GM12878 (cell line): Measurements from ENCODE around the gene RAPGEF4. TPM values are rescaled to one million over a fixed set of nuclear protein-coding genes. Genes with fewer than 3 reads are reported as not detected.

Source experiments
- ATAC-seq: fragments of 200-7000 bp; cut with Tn5 transposase; 3 replicates; pipeline ENCODE4 v1.9.1; 2020; ENCODE audit warnings: mild to moderate bottlenecking, moderate library complexity
- BruUV-seq: library from RNA; stranded (reverse); fragments of 400-500 nt; replicated peaks from 2 replicates; lab custom pipeline; 2021; lab: Mats Ljungman, UMichigan
- CTCF ChIA-PET: fragments of 300-600 bp; sonication (Branson Sonifier 250); formaldehyde crosslinking; extraction: SDS; loops from one replicate; lab custom pipeline; 2021; ENCODE audit warnings: inconsistent platforms; lab: Yijun Ruan, JAX
- POLR2A ChIA-PET: fragments of 350-600 bp; formaldehyde crosslinking; extraction: SDS; loops from one replicate; lab custom pipeline; 2021; ENCODE audit warnings: inconsistent platforms; lab: Charles Lee
- RAD21 ChIA-PET: fragments of 300-600 bp; sonication (Branson Sonifier 250); formaldehyde crosslinking; loops from one replicate; lab custom pipeline; 2023; ENCODE audit warnings: antibody characterized with exemption; ENCODE audit not compliant: unreplicated experiment; lab: Charles Lee
- SMC1A ChIA-PET: fragments of 300-600 bp; sonication (Branson Sonifier 250); formaldehyde crosslinking; loops from one replicate; lab custom pipeline; 2023; ENCODE audit not compliant: unreplicated experiment, uncharacterized antibody; lab: Charles Lee
- DNase-seq: peaks from one replicate; pipeline ENCODE4 v3.0.0-alpha.2; 2011; ENCODE audit warnings: low read depth, low spot score
- FAIRE-seq: peaks from 3 replicates; lab custom pipeline; 2011; peaks lifted over from hg19 to GRCh38; lab: Jason Lieb, UNC
- H2AFZ ChIP-seq: 2 replicates; pipeline ENCODE4 v1.6.0; 2011; ENCODE audit warnings: low read depth, low read length, control low read depth; ENCODE audit not compliant: control insufficient read depth
- H3K27ac ChIP-seq: 2 replicates; pipeline ENCODE4 v1.5.1; 2011; ENCODE audit warnings: control low read depth; ENCODE audit not compliant: control insufficient read depth, insufficient read depth
- H3K27me3 ChIP-seq, 2 experiments: replicated peaks in 1 of 2; 2 replicates each; pipeline versions ENCODE4 v1.6.0 to v1.6.1; 2011; ENCODE audit warnings: low read length in 1 of 2; ENCODE audit not compliant: control insufficient read depth in 2 of 2, insufficient read depth in 2 of 2
- H3K36me3 ChIP-seq, 2 experiments: 2 replicates each; pipeline ENCODE4 v1.5.1; 2011; ENCODE audit warnings: low read length in 1 of 2; ENCODE audit not compliant: control insufficient read depth in 2 of 2, insufficient read depth in 2 of 2
- H3K4me1 ChIP-seq: 2 replicates; pipeline ENCODE4 v1.6.1; 2011; ENCODE audit warnings: mild to moderate bottlenecking, low read length, moderate library complexity, mixed read lengths; ENCODE audit not compliant: control insufficient read depth, insufficient read depth
- H3K4me2 ChIP-seq: 2 replicates; pipeline ENCODE4 v1.6.0; 2011; ENCODE audit warnings: control low read depth; ENCODE audit not compliant: control insufficient read depth, insufficient read depth
- H3K4me3 ChIP-seq: fragments of 200-600 bp; sonication (generic); 2 replicates; pipeline ENCODE4 v1.5.1; 2016
- H3K79me2 ChIP-seq: 2 replicates; pipeline ENCODE4 v1.6.0; 2011; ENCODE audit warnings: low read length; ENCODE audit not compliant: control insufficient read depth, insufficient read depth
- H3K9ac ChIP-seq: 2 replicates; pipeline ENCODE4 v1.8.0; 2011; ENCODE audit warnings: low read length, control low read depth, mixed read lengths; ENCODE audit not compliant: control insufficient read depth, insufficient read depth
- H3K9me3 ChIP-seq: replicated peaks from 3 replicates; pipeline ENCODE4 v1.5.1; 2011; ENCODE audit warnings: mild to moderate bottlenecking, low read length; ENCODE audit not compliant: control insufficient read depth, insufficient read depth
- H4K20me1 ChIP-seq: 2 replicates; pipeline ENCODE4 v1.6.0; 2011; ENCODE audit not compliant: control insufficient read depth, insufficient read depth
- ASH2L ChIP-seq: fragments of 300-600, 200-600 bp; sonication (generic); IDR thresholded peaks from 2 replicates; pipeline ENCODE4 v1.6.1; 2017; ENCODE audit warnings: low read depth, mild to moderate bottlenecking, borderline replicate concordance
- DPF2 ChIP-seq: fragments of 450-650 bp; IDR thresholded peaks from 2 replicates; pipeline ENCODE4 v1.6.1; 2017; ENCODE audit warnings: mild to moderate bottlenecking
- FOXM1 ChIP-seq: IDR thresholded peaks from 2 replicates; pipeline ENCODE4 v1.6.1; 2012; ENCODE audit warnings: low read depth, mild to moderate bottlenecking, inconsistent platforms, low read length, moderate library complexity
- HDAC2 ChIP-seq: fragments of 200-600 bp; sonication (generic); IDR thresholded peaks from 2 replicates; pipeline ENCODE4 v1.6.1; 2017
- HDAC6 ChIP-seq: fragments of 200-600 bp; sonication (generic); IDR thresholded peaks from one replicate; pipeline ENCODE4 v1.8.0; 2017; ENCODE audit warnings: antibody characterized with exemption; ENCODE audit not compliant: unreplicated experiment
- HDGF ChIP-seq: fragments of 450-650 bp; IDR thresholded peaks from 2 replicates; pipeline ENCODE4 v1.6.1; 2016; ENCODE audit warnings: antibody characterized with exemption
- ZNF622 ChIP-seq: fragments of 450-650 bp; IDR thresholded peaks from 2 replicates; pipeline ENCODE4 v1.6.1; 2017; ENCODE audit warnings: mild to moderate bottlenecking, inconsistent platforms
- WGBS: methylation state at CpG from one replicate; pipeline ENCODE4 v1.1.6; 2016; ENCODE audit warnings: low lambda C conversion rate; ENCODE audit not compliant: insufficient replicate concordance, insufficient coverage; ENCODE audit errors: missing lambda C conversion rate; 5-methylcytosine and 5-hydroxymethylcytosine counted together
- in situ Hi-C: fragments of 300-500 bp; cut with MboI; formaldehyde crosslinking; loops from 9 replicates; pipeline ENCODE4 v1.14.3; 2018; ENCODE audit warnings: mixed read lengths
- intact Hi-C: fragments of 100-400 bp; cut with micrococcal nuclease; formaldehyde crosslinking; loops from one replicate; pipeline ENCODE4 v1.14.2; 2022; ENCODE audit not compliant: unreplicated experiment
- polyA plus RNA-seq, 11 experiments: library from polyadenylated mRNA; depleted of rRNA in 4 of 11; unstranded in 6 of 11; stranded (reverse) in 5 of 11; fragments of >200 nt; fragmentation: Nextera tagmentation in 4 of 11; fragmentation: Illumina TruSeq in 1 of 11; extraction: Ambion mirVana in 4 of 11; extraction: Trizol in 1 of 11; gene quantifications; 1 replicate in 1 of 11; 2 replicates in 10 of 11; pipeline versions ENCODE4 v1.2.1 to v1.2.3, GENCODE V29; 2011 to 2016; ENCODE audit warnings: inconsistent platforms in 2 of 11, missing spikeins in 2 of 11, low read depth in 1 of 11
- total RNA-seq, 4 experiments: library from RNA; depleted of rRNA in 3 of 4; stranded (reverse); fragments of >200 nt in 3 of 4; fragmentation: Illumina TruSeq in 1 of 4; extraction: Trizol in 1 of 4; gene quantifications; 2 replicates each; pipeline versions ENCODE4 v1.2.1 to v1.2.3, GENCODE V29; 2013 to 2021
- TF ChIP-seq, protein P1 (sequence below): IDR thresholded peaks from 2 replicates; pipeline ENCODE4 v1.6.1; 2012; ENCODE audit warnings: low read depth, low read length, improper control_type of control experiment
- TF ChIP-seq, protein P2 (sequence below): IDR thresholded peaks from 2 replicates; pipeline ENCODE4 v1.6.1; 2012; ENCODE audit warnings: low read depth, low read length, improper control_type of control experiment
- TF ChIP-seq, protein P3 (sequence below): IDR thresholded peaks from 2 replicates; pipeline ENCODE4 v1.6.1; 2011; ENCODE audit warnings: borderline replicate concordance, low read depth, mild to moderate bottlenecking, moderate library complexity, mixed read lengths, low read length; ENCODE audit not compliant: insufficient read depth; ENCODE audit errors: extremely low read length

RAPGEF4 gene
- total and polyA plus RNA-seq, 10 of the 15 experiments (the other 5 are each of a cell fraction or from before 2014, with no cell fraction given) = 0.18 TPM; not detected in 8

DNA sequence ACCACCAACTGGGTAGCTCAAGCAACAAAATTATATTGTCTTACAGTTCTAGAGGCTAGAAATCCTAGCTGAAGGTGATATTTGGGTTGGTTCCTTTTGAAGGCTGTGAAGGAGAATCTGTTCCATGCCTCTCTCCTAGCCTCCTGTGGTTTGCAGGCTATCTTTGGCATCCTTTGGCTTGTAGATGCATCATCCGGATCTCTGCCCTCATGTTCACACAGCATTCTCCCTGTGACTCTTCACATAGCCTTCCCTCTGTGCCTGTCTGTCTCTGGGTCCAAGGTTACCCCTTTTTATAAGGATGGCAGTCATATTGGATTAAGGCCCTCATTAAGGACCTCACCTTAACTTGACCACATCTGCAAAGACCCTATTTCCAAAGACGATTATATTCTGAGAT, 261.4 kb downstream of the RAPGEF4 start:
- no peak overlapping the region for H3K9ac ChIP-seq
- intact Hi-C loops (no loop called here), in situ Hi-C loops (no loop called here)
- no peak for FAIRE-seq
- no peak overlapping the region for H3K27ac ChIP-seq
- H3K4me1 ChIP-seq = no peaks in the 10 kb centered on the region
- H3K36me3 ChIP-seq = no peaks in the 10 kb centered on the region
- ATAC-seq = no peak
- no peak for DNase-seq
- H3K4me3 ChIP-seq = no peak overlapping the region
- SMC1A ChIA-PET = no interaction called here
- WGBS = 46% methylated on average over 2 of the region's 2 CpGs
- no peak overlapping the region for H2AFZ ChIP-seq
- no peaks in the 10 kb centered on the region for H4K20me1 ChIP-seq
- H3K9me3 ChIP-seq = no peaks in the 10 kb centered on the region
- no TSS peak for BruUV-seq
- CTCF ChIA-PET = interaction anchor here (0.7 kb wide), 1 partner anchor 31 kb away, joined by 3 read pairs; no protein-coding TSS in a partner anchor
- POLR2A ChIA-PET = no interaction called here
- no peak overlapping the region for H3K4me2 ChIP-seq
- RAD21 ChIA-PET = no interaction called here
- peaks cover 0 to 7% of the 10 kb centered on the region in 2 experiments; a peak in 1 of 4 replicates for H3K27me3 ChIP-seq
- no peak for TF ChIP-seq ZNF622
- TF ChIP-seq HDAC6 = no peak
- no peak for TF ChIP-seq DPF2
- no peak for TF ChIP-seq HDGF
- TF ChIP-seq FOXM1 = no peak
- TF ChIP-seq, protein P1, sequence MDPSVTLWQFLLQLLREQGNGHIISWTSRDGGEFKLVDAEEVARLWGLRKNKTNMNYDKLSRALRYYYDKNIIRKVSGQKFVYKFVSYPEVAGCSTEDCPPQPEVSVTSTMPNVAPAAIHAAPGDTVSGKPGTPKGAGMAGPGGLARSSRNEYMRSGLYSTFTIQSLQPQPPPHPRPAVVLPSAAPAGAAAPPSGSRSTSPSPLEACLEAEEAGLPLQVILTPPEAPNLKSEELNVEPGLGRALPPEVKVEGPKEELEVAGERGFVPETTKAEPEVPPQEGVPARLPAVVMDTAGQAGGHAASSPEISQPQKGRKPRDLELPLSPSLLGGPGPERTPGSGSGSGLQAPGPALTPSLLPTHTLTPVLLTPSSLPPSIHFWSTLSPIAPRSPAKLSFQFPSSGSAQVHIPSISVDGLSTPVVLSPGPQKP = no peak
- TF ChIP-seq, protein P2, sequence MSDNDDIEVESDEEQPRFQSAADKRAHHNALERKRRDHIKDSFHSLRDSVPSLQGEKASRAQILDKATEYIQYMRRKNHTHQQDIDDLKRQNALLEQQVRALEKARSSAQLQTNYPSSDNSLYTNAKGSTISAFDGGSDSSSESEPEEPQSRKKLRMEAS = no peak
- TF ChIP-seq ASH2L = no peak
- TF ChIP-seq, protein P3, sequence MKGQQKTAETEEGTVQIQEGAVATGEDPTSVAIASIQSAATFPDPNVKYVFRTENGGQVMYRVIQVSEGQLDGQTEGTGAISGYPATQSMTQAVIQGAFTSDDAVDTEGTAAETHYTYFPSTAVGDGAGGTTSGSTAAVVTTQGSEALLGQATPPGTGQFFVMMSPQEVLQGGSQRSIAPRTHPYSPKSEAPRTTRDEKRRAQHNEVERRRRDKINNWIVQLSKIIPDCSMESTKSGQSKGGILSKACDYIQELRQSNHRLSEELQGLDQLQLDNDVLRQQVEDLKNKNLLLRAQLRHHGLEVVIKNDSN = no peak
- no peak for TF ChIP-seq HDAC2
- H3K79me2 ChIP-seq = no peaks in the 10 kb centered on the region
